HG02759 (cell line): ENCODE measurements around the gene IKZF3.
A peak's percentile ranks its signal among the peaks of the same experiment; 100 is the strongest.
"Not testable (repeated sequence)": the region's sequence is repeated elsewhere in the genome, so short reads cannot be mapped to it uniquely, and the experiment has no call there.

Source experiments
- ATAC-seq: cut with Tn5 transposase; IDR thresholded peaks from one replicate; pipeline ENCODE4 v1.9.1; 2021; ENCODE audit warnings: mild to moderate bottlenecking, moderate library complexity; ENCODE audit not compliant: unreplicated experiment

IKZF3 gene

DNA sequence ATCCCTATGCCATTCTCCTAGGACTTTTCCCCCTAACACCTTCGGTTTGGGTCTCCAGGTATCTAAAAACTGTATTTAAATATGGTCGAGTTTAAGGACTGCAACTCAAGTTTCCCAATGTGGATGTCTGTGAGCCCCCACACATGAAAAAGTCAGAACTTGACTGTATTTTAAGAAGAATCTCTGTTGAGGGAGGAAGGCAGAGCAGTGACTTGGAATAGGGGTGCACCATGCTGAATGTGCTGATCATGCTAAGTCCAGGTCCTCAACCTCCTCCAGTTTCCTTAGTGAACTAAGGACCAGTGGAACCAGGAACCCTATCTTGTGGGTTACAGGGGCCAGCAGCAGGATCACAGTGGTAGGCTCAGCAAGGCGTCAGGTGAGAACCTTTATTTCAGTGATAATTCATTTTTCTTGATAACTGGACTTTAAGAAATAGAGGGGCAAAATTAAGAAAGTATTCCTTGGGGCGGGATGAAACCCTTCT is 106.9 kb downstream of the IKZF3 start:
- no peak for ATAC-seq

DNA sequence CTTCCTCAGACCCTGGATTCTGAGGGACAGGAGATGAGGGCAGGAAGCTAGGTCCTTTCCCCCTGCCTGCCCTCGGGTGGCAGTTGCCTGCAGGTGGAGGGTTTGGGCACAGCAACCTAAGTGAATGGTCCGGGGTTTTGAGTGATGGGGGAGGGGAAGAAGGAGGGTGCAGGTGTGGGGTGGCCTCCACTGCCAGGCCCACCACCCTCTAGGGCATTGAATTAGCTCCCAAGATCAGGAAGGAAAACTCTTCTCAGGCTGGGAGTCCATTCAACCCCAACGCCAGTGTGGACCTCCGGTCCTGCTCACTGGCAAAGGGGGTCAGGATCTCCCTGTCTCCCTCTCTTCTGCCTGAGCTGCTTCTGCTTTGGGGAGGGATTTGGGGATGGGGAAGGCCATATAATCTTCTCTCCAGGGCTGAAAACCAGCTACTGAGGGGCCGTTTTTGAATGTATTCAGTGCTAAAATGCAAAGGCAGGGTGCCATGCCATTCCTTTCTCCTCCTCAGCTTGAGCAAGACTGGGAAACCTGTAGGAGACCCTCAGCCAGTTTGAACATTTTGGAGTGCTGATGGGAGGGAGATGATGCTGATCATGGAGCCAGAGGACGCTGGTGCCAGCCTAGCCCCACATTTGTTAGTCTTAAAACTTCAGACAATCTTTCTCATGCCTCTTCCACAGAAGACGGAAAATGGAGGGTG is 107.6 kb downstream of the IKZF3 start:
- no peak for ATAC-seq

DNA sequence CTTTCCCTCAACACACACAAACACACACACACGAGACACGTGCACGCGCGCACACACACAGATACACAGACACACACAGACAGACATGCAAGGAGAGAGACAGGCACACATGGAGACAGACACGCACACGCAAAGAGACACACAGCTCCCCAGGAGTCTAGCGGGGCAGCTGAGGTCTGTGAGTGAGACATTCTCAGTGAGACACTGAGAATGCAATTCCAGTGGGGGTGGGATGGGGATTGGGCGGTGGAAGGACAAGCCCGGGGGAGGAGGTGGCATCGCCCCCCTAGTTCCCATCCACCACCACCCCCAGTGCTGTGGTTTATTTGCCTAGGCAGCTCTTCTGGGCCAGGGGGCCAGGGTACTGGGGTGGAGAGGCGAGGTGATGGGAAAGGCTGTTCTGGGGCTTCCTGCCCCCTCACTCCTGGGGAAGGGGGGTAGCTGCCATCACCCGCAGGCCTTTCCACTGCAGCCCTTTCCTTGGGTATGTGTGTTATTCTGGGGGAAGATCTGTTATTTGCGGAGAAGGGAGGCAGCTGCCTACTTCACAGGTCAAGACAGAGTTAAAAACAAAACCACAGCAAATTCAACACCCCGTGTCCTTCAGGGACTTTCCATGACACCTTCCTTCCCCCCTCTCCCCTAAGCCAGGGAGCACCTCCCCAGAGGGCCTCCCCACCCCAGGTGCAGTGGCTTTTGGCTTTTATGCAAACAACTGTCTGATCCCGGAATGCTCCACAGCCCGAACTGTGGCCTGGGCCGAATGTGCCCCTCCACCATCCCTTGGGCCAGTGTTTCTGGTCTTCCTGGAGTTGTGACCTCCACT is 108.3 kb downstream of the IKZF3 start:
- ATAC-seq: peak; percentile 18

DNA sequence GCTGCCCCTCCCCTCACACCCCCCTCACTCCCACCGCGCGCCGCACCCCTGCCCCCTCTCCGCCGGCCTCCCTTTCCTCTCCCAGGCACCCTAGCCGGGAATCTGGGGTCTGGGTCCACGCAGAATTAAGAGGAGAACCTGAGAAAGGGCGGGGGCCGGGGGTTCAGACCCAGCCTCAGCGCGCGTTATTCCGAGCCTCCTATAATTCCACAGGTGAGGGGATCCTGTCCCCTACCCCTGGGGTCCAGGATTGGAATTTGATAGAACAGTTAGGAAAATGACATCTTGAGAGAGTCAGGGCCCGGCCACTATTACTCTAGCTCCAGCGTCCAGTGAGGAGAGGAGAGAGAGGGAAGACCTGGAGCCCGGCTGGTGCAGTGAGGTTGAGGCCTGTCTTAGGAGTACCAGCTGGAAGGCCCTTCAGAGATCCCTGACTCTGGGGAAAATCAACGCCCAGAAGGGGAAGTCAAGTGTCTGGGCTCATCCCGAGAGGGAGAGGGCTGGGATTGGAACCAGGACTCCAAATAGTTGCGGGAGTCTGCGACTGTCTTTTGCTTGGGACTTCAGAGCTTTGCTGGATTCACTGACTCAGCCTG is 109.1 kb downstream of the IKZF3 start:
- no peak for ATAC-seq

DNA sequence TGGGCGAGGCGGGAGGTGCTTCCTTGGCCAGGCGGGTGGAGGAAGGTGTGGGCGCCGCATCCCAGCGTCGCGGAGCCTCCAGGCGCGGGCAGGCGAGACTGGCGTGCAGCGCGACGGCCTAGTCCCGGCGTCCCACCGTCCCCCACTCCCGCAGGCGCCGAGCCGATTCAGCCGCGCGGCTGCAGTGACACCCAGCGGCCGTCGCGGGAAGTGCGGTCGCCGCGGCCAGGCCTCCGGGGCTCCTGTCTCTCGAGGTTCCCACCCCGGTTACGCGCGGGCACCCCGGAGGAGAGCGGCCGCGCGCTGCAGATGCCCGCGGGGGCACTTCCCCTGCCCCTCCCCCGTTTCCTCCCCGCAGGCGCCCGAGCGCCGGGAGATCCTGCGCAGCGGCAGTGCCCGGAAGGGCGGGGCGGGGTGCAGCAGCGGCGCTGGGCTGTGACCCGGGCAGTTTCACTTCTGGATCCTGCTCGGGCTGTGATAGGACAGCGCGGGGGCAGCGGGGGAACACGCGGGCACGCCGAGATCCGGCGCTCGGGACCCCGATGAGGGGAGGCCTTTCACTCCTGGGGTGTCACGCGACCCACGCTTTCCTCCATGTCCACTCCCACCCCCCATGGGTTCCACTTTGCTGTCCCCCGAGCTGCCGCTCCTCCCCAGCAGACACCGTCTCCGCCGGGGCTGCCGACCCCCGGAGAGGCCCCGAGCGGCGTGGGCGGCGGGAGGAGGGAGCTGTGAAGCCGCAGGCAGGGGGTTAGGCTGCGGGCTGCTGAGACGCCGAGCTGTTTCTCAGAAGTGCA is 109.8 kb downstream of the IKZF3 start:
- ATAC-seq: peak; percentile 65

DNA sequence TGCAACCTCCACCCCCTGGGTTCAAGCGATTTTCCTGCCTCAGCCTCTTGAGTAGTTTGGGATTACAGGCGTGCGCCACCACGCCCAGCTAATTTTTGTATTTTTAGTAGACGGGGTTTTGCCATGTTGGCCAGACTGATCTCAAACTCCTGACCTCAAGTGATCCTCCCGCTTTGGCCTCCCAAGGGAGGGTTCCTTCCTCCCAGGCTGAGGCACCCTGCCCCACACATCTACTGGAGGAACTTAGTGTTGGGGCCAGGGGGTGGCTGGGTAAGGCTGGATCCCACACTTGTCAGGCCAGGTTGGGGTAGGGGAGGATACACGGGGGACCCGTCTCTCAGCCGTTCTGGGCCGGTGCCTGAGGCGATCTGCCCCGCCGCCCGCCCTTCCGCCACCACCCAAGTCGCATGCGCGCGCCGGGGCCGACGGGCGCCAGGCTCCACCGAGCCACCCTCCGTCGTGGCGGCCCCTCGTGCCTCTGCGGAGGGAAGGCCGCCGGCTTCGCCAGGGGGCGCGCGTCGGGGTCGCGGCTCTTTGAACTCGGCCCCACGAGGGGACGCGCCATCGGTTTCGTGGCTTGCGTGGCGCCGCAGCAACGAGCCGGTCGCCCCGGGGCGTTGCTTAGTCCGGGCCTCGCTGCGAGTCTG is 110.5 kb downstream of the IKZF3 start:
- ATAC-seq: peak; percentile 25

DNA sequence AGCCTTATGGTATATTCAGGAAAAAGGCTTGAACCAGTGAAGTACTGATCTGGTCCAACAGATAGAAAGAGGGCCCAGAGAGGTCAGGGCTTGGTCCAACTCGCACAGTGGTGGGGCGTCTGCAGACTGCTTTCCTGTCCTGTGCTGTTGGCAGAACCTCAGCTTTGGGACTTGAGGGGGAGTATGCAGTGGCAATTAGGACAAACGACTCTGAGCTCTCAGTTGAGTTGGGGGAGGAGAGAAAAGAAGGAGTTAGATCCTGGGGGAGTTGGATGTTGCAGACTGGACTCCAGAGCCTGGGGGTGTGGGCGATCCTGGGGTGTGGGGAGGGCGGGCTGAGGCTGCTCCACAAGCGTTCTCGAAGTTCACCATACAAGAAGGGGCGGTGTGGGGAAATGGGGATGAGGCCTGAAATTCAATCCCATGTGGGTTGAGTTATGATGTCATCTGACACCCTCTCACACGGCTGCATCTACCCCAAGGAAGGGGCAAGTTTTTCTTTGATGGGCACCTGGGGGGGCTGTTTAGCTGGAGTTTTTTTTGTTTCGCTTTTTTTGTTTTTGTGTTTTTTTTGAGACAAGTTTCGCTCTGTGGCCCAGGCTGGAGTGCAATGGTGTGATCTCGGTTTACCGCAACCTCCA is 111.8 kb downstream of the IKZF3 start:
- ATAC-seq: no peak

DNA sequence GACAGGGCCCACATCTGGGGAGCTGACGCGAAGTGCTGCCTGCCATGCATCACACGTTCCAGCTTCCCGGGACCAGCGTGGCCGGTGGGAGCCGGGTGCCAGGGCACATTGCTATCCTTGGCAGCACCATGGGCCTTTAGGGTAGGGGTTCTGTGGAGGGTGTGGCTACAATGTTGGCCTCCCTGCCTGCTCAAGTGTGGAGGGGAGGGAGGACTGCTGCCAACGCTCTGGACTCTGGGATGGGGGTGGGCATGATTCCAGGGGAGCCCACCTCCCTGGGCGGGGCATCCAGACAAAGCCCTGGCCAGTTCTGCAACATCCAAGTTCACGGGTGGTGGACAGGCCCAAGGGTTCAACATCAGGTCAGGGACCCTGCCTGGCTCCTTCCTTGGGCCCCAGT is 112.5 kb downstream of the IKZF3 start:
- ATAC-seq: no peak

DNA sequence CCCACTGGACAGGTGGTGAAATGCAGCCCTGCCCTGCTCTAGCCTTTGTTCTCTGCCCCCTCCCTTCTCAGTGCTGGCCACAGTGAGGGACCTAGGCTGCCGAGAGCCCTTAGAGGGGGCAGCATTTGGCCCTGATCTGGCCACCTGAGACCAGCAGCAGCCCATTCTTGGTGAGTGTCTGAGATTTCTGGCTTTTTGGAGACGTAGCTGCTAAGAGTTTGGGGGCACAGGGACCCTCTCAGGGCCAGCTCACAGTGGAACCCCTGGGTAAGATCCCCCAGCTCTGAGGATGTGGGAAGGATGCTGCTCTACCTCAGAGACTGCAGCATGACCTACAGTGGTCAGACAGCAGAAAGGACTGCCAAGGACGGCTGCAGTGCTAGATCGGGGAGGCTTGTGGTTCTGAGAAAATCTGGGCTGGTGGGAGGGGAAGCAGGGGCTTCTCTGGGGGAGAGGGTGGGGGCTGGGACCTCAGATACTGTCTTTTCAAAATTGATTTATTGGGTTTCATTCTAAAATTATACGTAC is 113.0 kb downstream of the IKZF3 start:
- ATAC-seq: no peak

DNA sequence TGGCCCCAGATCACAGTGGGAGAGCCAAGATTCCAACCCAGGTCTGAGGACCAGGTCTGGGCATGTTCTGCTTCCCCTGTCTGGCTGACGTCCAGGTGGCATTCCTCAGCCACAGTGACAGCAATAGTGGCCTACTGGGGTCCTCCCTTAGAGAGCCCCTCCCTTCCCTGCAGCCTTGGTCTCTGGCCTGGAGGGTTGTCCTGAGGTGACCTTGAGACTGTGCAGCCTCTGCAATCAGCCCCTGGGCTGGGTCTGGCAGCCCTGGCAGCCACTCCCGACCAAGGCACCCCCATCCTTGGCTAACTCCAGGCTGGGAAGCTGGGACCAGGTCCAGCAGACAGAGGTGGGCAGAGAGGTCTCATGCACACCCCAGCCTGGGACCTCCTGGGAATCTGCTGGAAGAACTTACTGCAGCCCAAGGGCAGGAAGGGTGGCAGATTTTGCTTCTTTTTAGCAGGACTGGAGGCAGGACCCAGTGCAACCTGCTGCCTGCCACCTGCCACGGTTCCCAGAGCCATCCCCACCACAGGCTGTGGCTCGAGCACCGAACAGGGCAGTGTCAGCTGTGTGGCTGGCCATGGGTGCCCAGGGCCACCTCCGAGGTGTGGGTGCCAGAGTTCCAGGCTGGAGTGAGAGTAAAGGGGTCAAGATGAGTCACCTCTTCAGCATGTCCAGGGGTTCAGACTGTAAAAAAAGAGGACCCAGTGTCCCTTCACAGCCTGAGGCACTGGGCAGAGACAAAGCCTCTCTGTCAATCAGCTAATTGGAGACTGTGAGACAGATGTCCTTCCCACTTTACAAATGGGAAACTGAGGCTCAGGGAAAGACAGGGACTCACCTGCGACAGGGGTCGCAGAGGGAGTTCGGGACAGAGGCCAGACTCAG is 113.7 kb downstream of the IKZF3 start:
- ATAC-seq: no peak

DNA sequence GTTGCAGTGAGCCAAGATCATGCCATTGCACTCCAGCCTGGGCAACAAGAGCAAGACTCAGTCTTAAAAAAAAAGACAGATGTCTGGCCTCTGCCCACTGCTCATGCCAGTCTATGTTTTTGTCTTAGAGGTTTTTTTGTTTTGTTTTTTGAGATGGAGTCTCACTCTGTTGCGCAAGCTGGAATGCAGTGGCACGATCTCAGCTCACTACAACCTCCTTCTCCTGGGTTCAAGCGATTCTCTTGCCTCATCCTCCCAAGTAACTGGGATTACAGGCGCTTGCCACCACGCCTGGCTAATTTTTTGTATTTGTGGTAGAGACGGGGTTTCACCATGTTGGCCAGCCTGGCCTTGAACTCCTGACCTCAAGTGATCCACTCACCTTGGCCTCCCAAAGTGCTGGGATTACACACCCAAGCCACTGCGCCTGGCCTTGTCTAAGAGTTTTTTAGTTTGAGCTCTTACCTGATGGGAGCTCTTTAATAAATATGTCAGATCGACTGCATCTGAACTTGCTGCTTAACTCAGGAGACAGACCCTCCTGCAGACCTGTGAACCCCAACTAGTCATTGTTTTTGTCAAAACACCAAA is 115.6 kb downstream of the IKZF3 start:
- not testable (repeated sequence) for ATAC-seq

DNA sequence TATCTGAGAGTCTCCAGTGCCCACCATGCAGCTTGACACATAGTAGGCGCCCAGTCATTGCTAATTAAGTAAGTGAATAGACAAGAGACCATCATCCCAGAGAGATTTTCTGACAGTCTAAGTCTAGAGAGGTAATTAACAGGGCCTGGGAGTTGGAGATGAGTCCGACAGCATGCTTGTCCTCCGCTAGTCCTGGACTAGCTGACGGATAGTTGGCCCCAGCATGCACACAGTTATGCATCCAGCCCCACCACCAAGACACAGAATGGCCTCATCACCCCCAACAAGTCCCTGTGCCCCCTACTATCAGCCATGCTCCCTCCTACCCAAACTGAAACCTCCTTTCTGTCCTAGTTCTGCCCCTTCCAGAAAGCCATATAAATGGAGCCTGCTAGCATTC is 116.4 kb downstream of the IKZF3 start:
- ATAC-seq: no peak

DNA sequence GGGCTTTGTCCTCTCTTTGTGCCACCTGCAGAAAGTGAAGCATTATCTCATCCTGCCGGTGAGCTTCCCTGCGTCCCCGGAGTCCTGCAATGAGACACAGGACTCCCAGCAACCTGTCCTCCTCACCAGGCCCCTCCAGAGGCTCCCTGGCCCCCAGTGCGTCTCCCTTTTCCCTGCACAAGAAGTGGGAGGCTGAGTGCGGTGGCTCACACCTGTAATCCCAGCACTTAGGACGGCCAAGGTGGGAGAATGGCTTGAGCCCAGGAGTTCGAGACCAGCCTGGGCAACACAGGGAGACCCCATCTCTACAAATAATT is 118.0 kb downstream of the IKZF3 start:
- ATAC-seq: no peak

DNA sequence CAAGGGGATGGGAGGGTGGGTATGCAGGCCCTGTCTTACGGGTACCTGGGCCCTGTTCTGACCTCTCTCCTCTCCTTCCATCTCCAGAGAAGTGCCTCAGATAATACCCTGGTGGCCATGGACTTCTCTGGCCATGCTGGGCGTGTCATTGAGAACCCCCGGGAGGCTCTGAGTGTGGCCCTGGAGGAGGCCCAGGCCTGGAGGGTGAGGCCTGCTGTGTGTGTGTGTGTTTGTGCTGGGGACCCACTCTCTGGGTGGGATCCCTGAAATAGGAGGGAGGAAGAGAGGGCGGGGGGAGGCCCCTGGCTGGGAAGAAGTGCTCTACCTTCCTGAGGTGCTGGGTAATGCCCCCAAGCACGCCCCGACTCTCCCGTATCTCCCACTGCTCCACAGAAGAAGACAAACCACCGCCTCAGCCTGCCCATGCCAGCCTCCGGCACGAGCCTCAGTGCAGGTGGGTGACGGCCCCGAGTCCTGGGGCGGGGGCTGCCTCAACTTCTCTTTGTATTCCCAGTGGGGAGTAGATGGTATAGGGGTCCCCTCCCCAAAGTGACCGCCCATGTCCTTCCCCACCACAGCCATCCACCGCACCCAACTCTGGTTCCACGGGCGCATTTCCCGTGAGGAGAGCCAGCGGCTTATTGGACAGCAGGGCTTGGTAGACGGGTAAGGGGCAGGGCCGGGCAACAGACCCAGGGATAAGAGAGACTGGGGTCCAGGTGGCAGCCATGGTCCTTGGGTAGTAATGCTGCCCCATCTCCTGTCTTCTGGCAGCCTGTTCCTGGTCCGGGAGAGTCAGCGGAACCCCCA is 118.6 kb downstream of the IKZF3 start:
- no peak for ATAC-seq

DNA sequence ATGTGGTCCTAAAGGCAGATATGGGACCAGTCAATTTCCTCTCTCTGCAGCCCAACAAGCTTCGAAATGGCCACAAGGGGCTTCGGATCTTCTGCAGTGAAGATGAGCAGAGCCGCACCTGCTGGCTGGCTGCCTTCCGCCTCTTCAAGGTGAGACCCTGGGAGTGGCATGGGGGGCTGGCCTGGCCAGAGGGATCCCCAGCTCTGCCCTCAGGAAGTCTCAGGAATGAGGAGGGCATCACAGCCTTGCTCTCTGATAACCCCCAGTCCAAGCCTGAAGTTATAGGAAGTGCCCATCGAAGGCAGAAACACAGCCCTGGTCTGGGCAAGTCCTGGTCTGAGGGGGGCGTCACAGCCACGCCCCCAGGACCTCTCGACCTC is 119.3 kb downstream of the IKZF3 start:
- ATAC-seq: no peak

DNA sequence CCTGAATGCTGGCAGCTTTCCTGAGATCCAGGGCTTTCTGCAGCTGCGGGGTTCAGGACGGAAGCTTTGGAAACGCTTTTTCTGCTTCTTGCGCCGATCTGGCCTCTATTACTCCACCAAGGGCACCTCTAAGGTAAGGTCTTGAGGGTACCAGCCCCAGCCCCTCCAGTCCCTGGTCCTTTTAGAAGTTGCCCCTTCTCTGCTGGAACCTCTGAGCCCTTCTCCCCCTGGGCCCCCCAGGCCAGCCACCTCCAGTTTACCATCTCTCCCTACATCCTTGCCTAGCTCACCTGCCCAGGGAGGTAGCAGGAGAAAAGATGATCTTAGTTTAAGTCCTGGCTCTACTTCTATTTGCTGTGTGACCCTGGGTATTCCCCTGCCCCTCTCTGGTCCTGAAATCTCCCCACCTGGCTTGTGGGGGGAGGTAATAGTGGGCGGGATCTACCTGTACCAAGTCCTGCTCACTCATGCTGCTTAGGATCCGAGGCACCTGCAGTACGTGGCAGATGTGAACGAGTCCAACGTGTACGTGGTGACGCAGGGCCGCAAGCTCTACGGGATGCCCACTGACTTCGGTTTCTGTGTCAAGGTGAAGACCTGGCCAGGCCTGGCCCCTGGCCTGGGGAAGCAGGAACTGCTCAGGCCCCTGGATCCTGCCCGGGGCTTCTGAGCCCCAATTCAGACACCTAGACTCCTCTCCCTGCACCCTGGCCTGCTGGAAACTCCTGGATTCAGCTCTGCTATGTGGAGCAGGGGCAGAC is 119.9 kb downstream of the IKZF3 start:
- ATAC-seq: no peak

DNA sequence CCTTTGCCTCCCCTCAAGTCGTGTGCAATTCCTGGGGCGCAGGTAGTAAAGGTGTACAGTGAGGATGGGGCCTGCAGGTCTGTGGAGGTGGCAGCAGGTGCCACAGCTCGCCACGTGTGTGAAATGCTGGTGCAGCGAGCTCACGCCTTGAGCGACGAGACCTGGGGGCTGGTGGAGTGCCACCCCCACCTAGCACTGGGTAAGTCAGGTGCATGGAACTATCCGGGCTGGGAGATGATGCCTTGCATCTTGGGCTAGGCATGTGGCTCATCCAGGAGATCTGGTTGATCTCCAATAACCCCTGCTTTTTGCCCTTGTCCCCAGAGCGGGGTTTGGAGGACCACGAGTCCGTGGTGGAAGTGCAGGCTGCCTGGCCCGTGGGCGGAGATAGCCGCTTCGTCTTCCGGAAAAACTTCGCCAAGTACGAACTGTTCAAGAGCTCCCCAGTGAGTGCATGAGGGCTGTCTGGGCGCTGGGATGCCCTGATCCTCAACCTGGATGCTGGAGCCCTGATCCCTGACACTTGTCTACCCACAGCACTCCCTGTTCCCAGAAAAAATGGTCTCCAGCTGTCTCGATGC is 121.2 kb downstream of the IKZF3 start:
- no peak for ATAC-seq
